Omental fat pad (tissue), 4 donors: ENCODE data around the gene GREM2. TPM values are rescaled to one million over a fixed set of nuclear protein-coding genes. Genes with fewer than 3 reads are reported as not detected.

Source experiments
- ATAC-seq: fragments of 150-250 bp; one replicate; pipeline ENCODE4 v1.9.1; 2016; ENCODE audit warnings: mild to moderate bottlenecking, moderate library complexity; ENCODE audit not compliant: low FRiP score
- DNase-seq: peaks from one replicate; pipeline ENCODE4 v3.0.0-alpha.2; 2019; ENCODE audit warnings: low spot score
- total RNA-seq, 4 donors: library from RNA; depleted of rRNA; stranded (reverse); fragments of >200 nt; gene quantifications; one replicate each; pipeline ENCODE4 v1.1.0, GENCODE V29; 2016
- TF ChIP-seq, protein P1 (sequence below), 3 donors: fragments of 450-650 bp; IDR thresholded peaks; one replicate each; pipeline ENCODE4 v1.5.1; 2016 to 2017; ENCODE audit warnings: antibody characterized with exemption in 3 of 3, mild to moderate bottlenecking in 3 of 3, moderate library complexity in 2 of 3

The GREM2 gene
- total RNA-seq, 4 donors from 2014 or later, result 0.09 to 0.36 (median 0.16) TPM; not detected in 1

DNA sequence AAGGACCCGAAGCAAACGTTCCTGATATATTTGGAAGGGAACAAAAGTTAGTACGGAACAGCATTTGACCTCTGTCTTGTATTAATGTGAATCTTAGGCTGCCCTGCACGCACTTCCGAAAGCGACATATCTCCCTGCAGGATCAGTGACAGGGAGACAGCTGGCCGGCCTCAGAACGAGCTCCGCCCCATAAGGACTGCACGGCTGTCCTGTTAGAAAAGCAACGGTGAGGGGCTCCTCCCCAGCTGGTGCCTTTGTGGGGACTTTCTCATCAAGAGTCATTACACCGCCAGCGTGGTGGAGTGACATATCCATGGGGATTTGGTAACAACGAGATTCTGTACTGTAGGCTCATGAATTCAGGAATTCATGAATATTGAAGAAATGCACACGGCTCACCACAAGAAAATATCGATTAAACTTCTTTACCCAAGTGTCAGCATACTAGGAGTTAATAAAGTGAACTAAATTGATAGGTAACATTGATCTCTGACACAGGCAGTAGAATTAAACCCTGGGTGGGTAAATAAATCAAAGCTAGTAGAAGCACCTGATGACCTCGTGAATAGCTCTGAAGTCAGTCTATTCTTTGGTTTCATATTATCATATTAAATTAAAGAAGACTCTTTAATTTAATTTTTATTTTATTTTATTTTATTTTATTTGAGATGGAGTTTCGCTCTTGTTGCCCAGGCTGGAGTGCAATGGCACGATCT lies 8.1 kb upstream of the GREM2 start:
- ATAC-seq, result no peak

DNA sequence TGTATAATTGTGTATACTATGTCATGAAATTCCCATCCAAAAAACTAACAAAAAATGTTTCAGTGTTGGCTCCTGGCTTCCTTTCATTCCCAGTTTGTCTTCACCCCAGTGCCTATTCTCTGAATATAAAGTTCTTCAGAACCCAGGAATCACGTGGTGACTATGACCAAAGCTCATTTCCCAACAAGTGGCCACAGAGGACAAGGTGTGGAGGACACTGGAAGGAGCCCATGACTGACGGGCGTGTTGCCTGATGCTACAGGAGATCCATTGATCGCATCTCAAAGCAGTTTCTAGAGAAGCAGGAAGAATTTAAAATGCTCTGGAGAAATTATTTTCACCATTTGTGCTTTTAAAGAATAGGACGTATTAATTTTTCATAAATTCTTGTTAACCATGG lies 7.4 kb upstream of the GREM2 start:
- TF ChIP-seq, protein P1, sequence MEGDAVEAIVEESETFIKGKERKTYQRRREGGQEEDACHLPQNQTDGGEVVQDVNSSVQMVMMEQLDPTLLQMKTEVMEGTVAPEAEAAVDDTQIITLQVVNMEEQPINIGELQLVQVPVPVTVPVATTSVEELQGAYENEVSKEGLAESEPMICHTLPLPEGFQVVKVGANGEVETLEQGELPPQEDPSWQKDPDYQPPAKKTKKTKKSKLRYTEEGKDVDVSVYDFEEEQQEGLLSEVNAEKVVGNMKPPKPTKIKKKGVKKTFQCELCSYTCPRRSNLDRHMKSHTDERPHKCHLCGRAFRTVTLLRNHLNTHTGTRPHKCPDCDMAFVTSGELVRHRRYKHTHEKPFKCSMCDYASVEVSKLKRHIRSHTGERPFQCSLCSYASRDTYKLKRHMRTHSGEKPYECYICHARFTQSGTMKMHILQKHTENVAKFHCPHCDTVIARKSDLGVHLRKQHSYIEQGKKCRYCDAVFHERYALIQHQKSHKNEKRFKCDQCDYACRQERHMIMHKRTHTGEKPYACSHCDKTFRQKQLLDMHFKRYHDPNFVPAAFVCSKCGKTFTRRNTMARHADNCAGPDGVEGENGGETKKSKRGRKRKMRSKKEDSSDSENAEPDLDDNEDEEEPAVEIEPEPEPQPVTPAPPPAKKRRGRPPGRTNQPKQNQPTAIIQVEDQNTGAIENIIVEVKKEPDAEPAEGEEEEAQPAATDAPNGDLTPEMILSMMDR (IDR thresholded peaks at IDR 0.05), result no peak
- no peak for DNase-seq

More for the DNA sequence above, 8.1 kb upstream of the GREM2 start:
- no peak for DNase-seq
- TF ChIP-seq, protein P1 (IDR thresholded peaks at IDR 0.05), result no peak

DNA sequence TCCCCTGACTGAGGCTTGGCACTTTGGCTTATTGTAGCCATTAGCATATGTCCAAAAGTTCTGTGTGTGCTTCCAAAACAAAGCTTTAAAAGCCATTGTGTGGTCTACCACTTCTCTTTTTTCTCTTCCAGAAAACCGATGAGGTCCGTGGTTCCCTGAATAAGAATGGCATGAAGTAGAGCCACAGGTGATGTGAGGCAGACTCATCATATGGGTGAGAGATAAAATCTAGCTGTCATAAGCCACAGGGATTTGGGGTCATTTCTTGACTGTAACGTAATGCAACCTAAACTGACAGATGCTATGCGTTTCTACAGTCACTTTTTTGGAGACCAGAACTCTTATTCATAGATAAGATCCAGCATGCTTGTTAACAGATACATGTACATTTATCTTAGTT lies 7.0 kb upstream of the GREM2 start:
- ATAC-seq (no peak), DNase-seq (no peak)
- TF ChIP-seq, protein P1 (IDR thresholded peaks at IDR 0.05), result no peak

More for the DNA sequence above, 7.4 kb upstream of the GREM2 start:
- no peak for ATAC-seq

DNA sequence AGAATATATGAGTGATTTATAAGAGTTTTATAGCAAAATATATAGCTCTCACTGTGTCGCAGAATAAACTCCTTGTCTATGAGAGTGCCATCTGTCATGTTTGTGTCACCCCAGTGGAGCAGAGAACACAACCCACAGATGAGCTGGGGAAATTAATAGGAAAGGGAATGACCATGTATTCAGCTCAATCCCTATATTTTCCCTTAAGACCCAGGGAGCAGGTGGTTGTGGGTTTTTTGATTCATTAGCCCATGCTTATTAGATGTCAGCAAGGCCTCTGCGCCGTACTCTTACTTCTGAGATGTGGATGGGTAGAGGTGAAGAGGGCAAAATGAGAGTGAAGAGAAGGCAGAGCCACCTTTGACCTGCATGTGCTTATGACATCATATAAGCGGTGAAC lies 4.1 kb upstream of the GREM2 start:
- ATAC-seq (no peak), DNase-seq (no peak)
- TF ChIP-seq, protein P1 (IDR thresholded peaks at IDR 0.05), result no peak

DNA sequence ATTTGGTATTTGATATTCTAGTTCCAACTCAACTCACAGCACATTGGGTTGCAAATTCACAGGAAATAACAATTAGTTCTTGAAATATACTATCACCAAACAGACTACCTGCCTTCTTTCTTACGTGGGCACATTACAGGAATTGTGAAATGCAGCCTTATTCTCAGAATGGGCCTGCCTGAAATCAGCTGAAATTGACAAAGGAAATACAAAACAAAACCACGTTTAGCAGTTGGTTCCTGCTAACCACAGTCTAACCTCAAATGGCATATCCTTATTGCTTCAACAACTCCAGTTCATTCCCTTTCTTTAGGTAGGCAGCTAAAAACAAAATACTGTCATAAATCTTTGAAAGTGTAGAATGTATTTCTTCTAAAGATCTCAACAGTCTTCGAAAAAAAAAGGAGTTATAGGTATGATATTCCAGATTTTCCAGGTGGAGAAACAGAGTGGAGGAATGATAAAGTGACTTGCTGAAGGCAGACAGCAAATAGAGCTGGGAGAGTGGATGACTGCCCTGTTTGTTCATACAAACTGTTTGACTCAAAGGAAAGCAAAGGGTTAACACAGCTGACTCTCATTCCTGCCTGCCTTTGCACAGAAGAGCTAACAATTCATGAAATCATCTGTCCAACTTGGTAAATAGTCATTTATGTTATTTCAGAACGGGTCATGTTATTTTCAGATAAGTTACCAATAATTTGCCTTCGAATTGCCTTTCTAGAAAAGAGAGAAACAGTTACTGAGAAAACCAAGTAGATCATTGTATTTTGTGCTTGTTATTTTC lies 1.6 kb upstream of the GREM2 start:
- TF ChIP-seq, protein P1 (IDR thresholded peaks at IDR 0.05), result no peak
- ATAC-seq, result no peak

DNA sequence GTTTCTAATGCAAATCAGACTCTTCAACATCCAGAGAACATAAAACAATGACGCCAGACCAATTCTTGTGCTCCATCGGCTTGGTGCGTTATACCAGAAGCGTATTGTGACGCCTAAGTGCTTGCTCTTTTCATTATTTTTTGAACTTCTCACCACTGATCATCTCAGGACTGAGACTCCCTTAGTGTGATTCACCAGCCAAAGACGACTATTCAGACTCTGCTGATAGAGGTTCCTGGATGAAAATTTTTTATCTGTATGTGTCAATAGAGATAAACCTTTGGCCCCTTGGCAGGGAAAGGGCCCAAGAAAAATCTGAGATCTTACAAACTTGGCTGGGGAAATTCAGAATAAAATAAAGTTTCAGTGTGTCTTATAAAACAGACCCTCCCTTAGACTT lies 856 bp upstream of the GREM2 start:
- DNase-seq (no peak), ATAC-seq (no peak)
- TF ChIP-seq, protein P1 (IDR thresholded peaks at IDR 0.05), result no peak

More for the DNA sequence above, 1.6 kb upstream of the GREM2 start:
- DNase-seq, result no peak
